Natural killer cell treated with Interleukin-12 subunit alpha and Interleukin-12 subunit beta and Interleukin-15 and Interleukin-18, amount 100 ng/mL, for 72 hours (primary cell): Measurements from ENCODE around the gene ELK4. TPM values are rescaled to one million over a fixed set of nuclear protein-coding genes. Genes with fewer than 3 reads are reported as not detected.

Source experiments
- ATAC-seq, 2 donors: fragments of 150-1000 bp; cut with Tn5 transposase in 1 of 2; sonication (Bioruptor Pico), chemical (Tn5 transposase) in 1 of 2; 2 replicates each; pipeline ENCODE4 v1.10.0; 2021
- DNase-seq: peaks from one replicate; pipeline ENCODE4 v3.0.0; 2022; ENCODE audit warnings: low spot score
- H3K27ac Mint-ChIP-seq, 2 donors: 1 replicate in 1 of 2; 2 replicates in 1 of 2; pipeline ENCODE4 v1.8.0; 2022; ENCODE audit warnings: mixed read lengths in 2 of 2, mild to moderate bottlenecking in 1 of 2, moderate library complexity in 1 of 2
- H3K27me3 Mint-ChIP-seq, 2 donors: 1 replicate in 1 of 2; 2 replicates in 1 of 2; pipeline ENCODE4 v1.8.0; 2022; ENCODE audit warnings: mixed read lengths in 2 of 2
- H3K36me3 Mint-ChIP-seq: one replicate; pipeline ENCODE4 v1.8.0; 2022; ENCODE audit warnings: mixed read lengths
- H3K4me1 Mint-ChIP-seq, 2 donors: 1 replicate in 1 of 2; 2 replicates in 1 of 2; pipeline ENCODE4 v1.8.0; 2022; ENCODE audit warnings: low read depth in 2 of 2, mixed read lengths in 2 of 2, mild to moderate bottlenecking in 1 of 2
- H3K4me3 Mint-ChIP-seq: one replicate; pipeline ENCODE4 v1.8.0; 2022; ENCODE audit warnings: mixed read lengths
- H3K9me3 Mint-ChIP-seq: 2 replicates; pipeline ENCODE4 v1.8.0; 2022; ENCODE audit warnings: mixed read lengths
- total RNA-seq, 2 donors: library from RNA; stranded (reverse); gene quantifications; one replicate each; pipeline ENCODE4 v1.2.3, GENCODE V29; 2022

Gene ELK4
- total RNA-seq, 2 donors from 2014 or later = 78.7 to 97.8 TPM

GRCh38 chr1:205592443-205593003 lies 39.3 kb downstream of the ELK4 start:
- no peak for DNase-seq
- no peaks in the 10 kb centered on the region for H3K36me3 Mint-ChIP-seq
- no peak for ATAC-seq
- no peaks in the 10 kb centered on the region for H3K9me3 Mint-ChIP-seq
- peaks cover under 1 to 7% of the 10 kb centered on the region in 2 donors for H3K27me3 Mint-ChIP-seq
- H3K4me3 Mint-ChIP-seq = peak overlapping the region; percentile 12
- H3K4me1 Mint-ChIP-seq = peaks cover 14 to 16% of the 10 kb centered on the region in 2 donors
- H3K27ac Mint-ChIP-seq = no peak overlapping the region

GRCh38 chr1:205591522-205592351 lies 40.1 kb downstream of the ELK4 start:
- H3K27ac Mint-ChIP-seq = peak overlapping the region in 1 of 2 donors; percentile 81
- H3K27me3 Mint-ChIP-seq = peaks cover 5 to 9% of the 10 kb centered on the region in 2 donors
- H3K9me3 Mint-ChIP-seq = no peaks in the 10 kb centered on the region
- ATAC-seq = peak; percentile 92 to 95
- H3K4me1 Mint-ChIP-seq = peaks cover 13 to 14% of the 10 kb centered on the region in 2 donors
- DNase-seq = peak; percentile 87
- no peaks in the 10 kb centered on the region for H3K36me3 Mint-ChIP-seq
- H3K4me3 Mint-ChIP-seq = peak overlapping the region; percentile 53

- Mint-ChIP-seq H3K4me3 (no peak overlapping the region), H3K27me3 (peaks cover 5 to 9% of the 10 kb centered on the region in 2 donors), H3K9me3 (no peaks in the 10 kb centered on the region), H3K4me1 (peaks cover 13 to 14% of the 10 kb centered on the region in 2 donors), H3K27ac (no peak overlapping the region), H3K36me3 (no peaks in the 10 kb centered on the region)
- no peak for DNase-seq
- no peak for ATAC-seq
Observed at GRCh38 chr1:205590777-205591513, 40.9 kb downstream of the ELK4 start.

- Mint-ChIP-seq H3K4me1 (peaks cover 13 to 14% of the 10 kb centered on the region in 2 donors), H3K9me3 (no peaks in the 10 kb centered on the region), H3K27ac (peak overlapping the region in 1 of 2 donors; percentile 24), H3K4me3 (no peak overlapping the region), H3K36me3 (no peaks in the 10 kb centered on the region), H3K27me3 (peaks cover 5 to 9% of the 10 kb centered on the region in 2 donors)
- ATAC-seq = no peak
- no peak for DNase-seq
Observed at GRCh38 chr1:205590457-205590768, 41.4 kb downstream of the ELK4 start.

- ATAC-seq (no peak), DNase-seq (no peak)
- H3K4me3 Mint-ChIP-seq = no peak overlapping the region
- H3K4me1 Mint-ChIP-seq = peaks cover 10 to 11% of the 10 kb centered on the region in 2 donors
- H3K27ac Mint-ChIP-seq = peak overlapping the region in 1 of 2 donors; percentile 24
- H3K9me3 Mint-ChIP-seq = no peaks in the 10 kb centered on the region
- H3K36me3 Mint-ChIP-seq = no peaks in the 10 kb centered on the region
- H3K27me3 Mint-ChIP-seq = peaks cover 5 to 9% of the 10 kb centered on the region in 2 donors
Observed at GRCh38 chr1:205589618-205590456, 42.0 kb downstream of the ELK4 start.

- Mint-ChIP-seq H3K9me3 (no peaks in the 10 kb centered on the region), H3K27me3 (peaks cover 5 to 9% of the 10 kb centered on the region in 2 donors), H3K4me1 (peaks cover 8 to 11% of the 10 kb centered on the region in 2 donors), H3K4me3 (no peak overlapping the region), H3K27ac (peak overlapping the region in 1 of 2 donors; percentile 62), H3K36me3 (no peaks in the 10 kb centered on the region)
- DNase-seq (no peak), ATAC-seq (no peak)
Observed at GRCh38 chr1:205589046-205589445, 42.8 kb downstream of the ELK4 start.

GRCh38 chr1:205588636-205589035 lies 43.2 kb downstream of the ELK4 start:
- ATAC-seq (no peak), DNase-seq (no peak)
- no peak overlapping the region for H3K4me3 Mint-ChIP-seq
- peak overlapping the region in 1 of 2 donors; percentile 62 for H3K27ac Mint-ChIP-seq
- peaks cover 5 to 9% of the 10 kb centered on the region in 2 donors for H3K27me3 Mint-ChIP-seq
- H3K36me3 Mint-ChIP-seq = no peaks in the 10 kb centered on the region
- H3K4me1 Mint-ChIP-seq = peaks cover 4 to 7% of the 10 kb centered on the region in 2 donors
- H3K9me3 Mint-ChIP-seq = no peaks in the 10 kb centered on the region

GRCh38 chr1:205587581-205587980 lies 44.2 kb downstream of the ELK4 start:
- H3K4me1 Mint-ChIP-seq = peaks cover 3 to 4% of the 10 kb centered on the region in 2 donors
- DNase-seq = no peak
- H3K27ac Mint-ChIP-seq = no peak overlapping the region
- ATAC-seq = no peak
- peaks cover 5 to 9% of the 10 kb centered on the region in 2 donors for H3K27me3 Mint-ChIP-seq
- H3K9me3 Mint-ChIP-seq = no peaks in the 10 kb centered on the region
- no peaks in the 10 kb centered on the region for H3K36me3 Mint-ChIP-seq
- no peak overlapping the region for H3K4me3 Mint-ChIP-seq

GRCh38 chr1:205585835-205586785 lies 45.7 kb downstream of the ELK4 start:
- H3K4me3 Mint-ChIP-seq = no peak overlapping the region
- H3K4me1 Mint-ChIP-seq = no peaks in the 10 kb centered on the region
- no peaks in the 10 kb centered on the region for H3K36me3 Mint-ChIP-seq
- no peaks in the 10 kb centered on the region for H3K9me3 Mint-ChIP-seq
- no peak overlapping the region for H3K27ac Mint-ChIP-seq
- no peak for DNase-seq
- peaks cover 9 to 13% of the 10 kb centered on the region in 2 donors for H3K27me3 Mint-ChIP-seq
- peak in 1 of 2 donors; percentile 31 for ATAC-seq

- Mint-ChIP-seq H3K27ac (no peak overlapping the region), H3K27me3 (peaks cover 9 to 13% of the 10 kb centered on the region in 2 donors), H3K36me3 (no peaks in the 10 kb centered on the region), H3K4me3 (no peak overlapping the region), H3K9me3 (no peaks in the 10 kb centered on the region), H3K4me1 (no peaks in the 10 kb centered on the region)
- ATAC-seq (peak in 1 of 2 donors; percentile 3), DNase-seq (no peak)
Observed at GRCh38 chr1:205585169-205585834, 46.5 kb downstream of the ELK4 start.

GRCh38 chr1:205584732-205585131 lies 47.1 kb downstream of the ELK4 start:
- H3K27ac Mint-ChIP-seq = no peak overlapping the region

More at GRCh38 chr1:205584732-205585131, 47.1 kb downstream of the ELK4 start:
- Mint-ChIP-seq H3K9me3 (no peaks in the 10 kb centered on the region), H3K27me3 (peaks cover 5 to 13% of the 10 kb centered on the region in 2 donors), H3K4me1 (no peaks in the 10 kb centered on the region), H3K4me3 (no peak overlapping the region), H3K36me3 (no peaks in the 10 kb centered on the region)
- no peak for ATAC-seq
- DNase-seq = no peak
